ACC112 (cell line): ENCODE measurements around the gene C10orf90.
"Not testable (repeated sequence)": the region's sequence is repeated elsewhere in the genome, so short reads cannot be mapped to it uniquely, and the experiment has no call there.

Experiments used
- H2AFZ ChIP-seq: fragments of 200-600 bp; sonication (generic); one replicate; pipeline ENCODE4 v1.6.0; 2017; ENCODE audit warnings: antibody characterized with exemption, low read length; ENCODE audit not compliant: unreplicated experiment
- H3K27ac ChIP-seq: fragments of 200-600 bp; sonication (generic); 2 replicates; pipeline ENCODE4 v1.5.1; 2014; ENCODE audit warnings: low read depth, mild to moderate bottlenecking, antibody characterized with exemption, low read length, moderate library complexity
- H3K27me3 ChIP-seq: fragments of 200-600 bp; sonication (generic); 2 replicates; pipeline ENCODE4 v1.6.1; 2014; ENCODE audit warnings: mild to moderate bottlenecking, antibody characterized with exemption, low read length, moderate library complexity, mixed read lengths; ENCODE audit not compliant: insufficient read depth
- H3K36me3 ChIP-seq: fragments of 200-600 bp; sonication (generic); 2 replicates; pipeline ENCODE4 v1.6.1; 2016; ENCODE audit warnings: mild to moderate bottlenecking, antibody characterized with exemption, low read length, moderate library complexity, mixed read lengths; ENCODE audit not compliant: insufficient read depth
- H3K4me1 ChIP-seq: fragments of 200-600 bp; sonication (generic); one replicate; pipeline ENCODE4 v1.6.1; 2016; ENCODE audit warnings: low read length, mixed read lengths; ENCODE audit not compliant: insufficient read depth, unreplicated experiment, control insufficient read depth
- H3K4me3 ChIP-seq: fragments of 200-600 bp; sonication (generic); 2 replicates; pipeline ENCODE4 v1.5.1; 2014; ENCODE audit warnings: mild to moderate bottlenecking, low read depth, low read length
- H3K79me2 ChIP-seq: fragments of 200-600 bp; sonication (generic); one replicate; pipeline ENCODE4 v1.6.0; 2016; ENCODE audit warnings: low read length; ENCODE audit not compliant: control insufficient read depth, unreplicated experiment, insufficient read depth

The C10orf90 gene

DNA sequence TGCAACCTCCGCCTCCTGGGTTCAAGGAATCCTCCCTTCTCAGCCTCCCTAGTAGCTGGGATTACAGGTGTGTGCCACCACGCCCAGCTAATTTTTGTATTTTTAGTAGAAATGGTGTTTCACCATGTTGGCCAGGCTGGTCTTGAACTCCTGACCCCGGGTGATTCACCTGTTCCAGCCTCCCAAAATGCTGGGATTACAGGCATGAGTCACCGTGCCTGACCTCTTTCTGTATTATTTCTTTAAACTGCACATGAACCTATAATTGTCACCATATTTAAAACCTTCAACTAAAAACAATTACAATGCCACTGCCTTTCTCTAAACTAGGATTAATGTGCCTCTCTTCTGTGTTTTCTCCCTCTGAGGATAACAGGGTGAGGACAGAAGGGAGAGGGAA, 119.9 kb downstream of the C10orf90 start:
- not testable (repeated sequence) for H3K4me3 ChIP-seq, H3K79me2 ChIP-seq, H3K4me1 ChIP-seq, H3K36me3 ChIP-seq, H3K27ac ChIP-seq, H2AFZ ChIP-seq
- H3K27me3 ChIP-seq = peaks cover 16% of the 10 kb centered on the region

DNA sequence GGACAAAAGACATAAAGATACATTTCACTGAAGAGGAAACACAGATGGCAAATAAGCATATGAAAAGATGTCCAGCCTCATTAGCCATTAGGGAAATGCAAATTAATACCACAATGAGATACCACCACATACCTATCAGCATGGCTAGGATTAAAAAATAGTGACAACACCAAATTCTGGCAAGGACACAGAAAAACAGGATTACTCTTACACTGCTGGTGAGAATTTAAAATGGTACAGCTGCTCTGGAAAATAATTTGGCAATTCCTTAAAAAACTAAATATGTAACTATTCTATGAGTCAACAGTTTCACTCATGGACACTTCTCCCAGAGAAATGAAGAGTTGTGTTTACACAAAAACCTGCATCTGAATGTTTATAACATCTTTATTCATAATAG, 121.1 kb downstream of the C10orf90 start:
- H3K4me1 ChIP-seq = no peaks in the 10 kb centered on the region
- H3K79me2 ChIP-seq = no peaks in the 10 kb centered on the region
- no peak overlapping the region for H3K27ac ChIP-seq
- no peaks in the 10 kb centered on the region for H3K36me3 ChIP-seq
- no peak overlapping the region for H3K4me3 ChIP-seq
- H2AFZ ChIP-seq = no peak overlapping the region
- H3K27me3 ChIP-seq = peaks cover 25% of the 10 kb centered on the region

GRCh38 chr10:126544565-126544964, 125.9 kb downstream of the C10orf90 start:
- Histone ChIP-seq H3K27ac (no peak overlapping the region), H3K36me3 (no peaks in the 10 kb centered on the region), H3K79me2 (no peaks in the 10 kb centered on the region), H3K4me3 (no peak overlapping the region), H2AFZ (no peak overlapping the region), H3K27me3 (peaks cover 58% of the 10 kb centered on the region), H3K4me1 (no peaks in the 10 kb centered on the region)

DNA sequence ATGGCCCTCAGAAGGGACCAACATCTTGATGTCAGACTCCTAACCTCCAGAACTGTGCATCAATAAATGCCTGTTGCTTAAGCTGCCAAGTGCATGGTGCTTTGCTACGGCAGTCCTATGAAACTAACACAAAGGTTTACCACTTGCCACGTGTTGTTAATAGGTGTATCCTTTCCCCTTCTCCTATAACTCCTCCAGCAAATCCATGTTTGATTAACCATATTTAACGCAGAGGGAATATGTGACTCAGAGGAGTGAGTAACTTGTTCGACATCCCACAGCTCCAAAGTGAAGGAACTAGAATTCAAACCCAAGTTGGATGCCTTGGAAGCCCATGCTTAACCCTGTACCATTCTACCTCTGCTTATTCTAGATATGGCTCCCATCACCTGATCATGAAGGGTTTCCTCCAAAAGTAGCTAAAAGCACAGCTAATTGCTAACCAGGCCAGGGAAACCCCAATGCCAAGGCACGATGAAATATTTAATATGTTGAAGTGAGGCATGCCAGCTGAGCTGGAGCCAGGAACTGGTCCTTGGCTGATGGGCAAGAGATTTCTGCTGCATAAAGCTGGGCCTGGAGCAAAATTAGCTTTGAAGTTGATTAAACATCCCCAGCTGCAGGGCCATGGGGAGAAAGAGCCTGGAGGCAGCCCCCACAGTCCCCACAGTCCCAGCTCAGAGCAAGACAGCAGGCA, 131.9 kb downstream of the C10orf90 start:
- no peak overlapping the region for H3K27ac ChIP-seq

DNA sequence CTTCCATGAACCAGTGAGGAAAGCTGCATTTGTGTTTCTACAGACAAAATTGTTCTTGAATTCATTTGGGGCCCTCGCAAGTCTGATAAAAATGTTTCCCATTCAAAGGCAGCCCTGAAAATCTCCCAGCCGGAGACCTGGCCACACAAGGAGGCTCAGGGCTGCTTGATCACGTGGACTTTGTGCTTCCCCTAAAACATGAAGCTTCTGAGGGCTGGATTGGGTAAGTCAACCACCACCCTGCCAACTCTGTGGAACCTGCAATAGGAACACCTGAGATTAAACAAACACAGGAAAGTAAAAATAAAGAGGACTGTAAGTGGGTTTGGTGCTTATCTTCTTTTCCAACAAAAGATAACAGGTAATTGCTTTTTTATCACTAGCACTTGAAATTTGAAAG, 133.8 kb downstream of the C10orf90 start:
- Histone ChIP-seq H2AFZ (no peak overlapping the region), H3K27ac (no peak overlapping the region), H3K36me3 (no peaks in the 10 kb centered on the region), H3K4me3 (no peak overlapping the region), H3K27me3 (peaks cover 50% of the 10 kb centered on the region), H3K4me1 (no peaks in the 10 kb centered on the region), H3K79me2 (no peaks in the 10 kb centered on the region)

More for the DNA sequence above, 131.9 kb downstream of the C10orf90 start:
- Histone ChIP-seq H3K27me3 (peaks cover 66% of the 10 kb centered on the region), H3K4me3 (no peak overlapping the region), H3K36me3 (no peaks in the 10 kb centered on the region), H3K79me2 (no peaks in the 10 kb centered on the region), H2AFZ (no peak overlapping the region), H3K4me1 (no peaks in the 10 kb centered on the region)

- H3K4me1 ChIP-seq = no peaks in the 10 kb centered on the region
- H3K27ac ChIP-seq = no peak overlapping the region
- no peaks in the 10 kb centered on the region for H3K79me2 ChIP-seq
- H3K36me3 ChIP-seq = no peaks in the 10 kb centered on the region
- H2AFZ ChIP-seq = no peak overlapping the region
- no peak overlapping the region for H3K4me3 ChIP-seq
- peaks cover 50% of the 10 kb centered on the region for H3K27me3 ChIP-seq
Measured at GRCh38 chr10:126536148-126536547, 134.3 kb downstream of the C10orf90 start.

GRCh38 chr10:126533644-126534043, 136.8 kb downstream of the C10orf90 start:
- Histone ChIP-seq H2AFZ (no peak overlapping the region), H3K27ac (no peak overlapping the region), H3K79me2 (no peaks in the 10 kb centered on the region), H3K4me1 (no peaks in the 10 kb centered on the region), H3K4me3 (no peak overlapping the region), H3K27me3 (peaks cover 44% of the 10 kb centered on the region), H3K36me3 (no peaks in the 10 kb centered on the region)

DNA sequence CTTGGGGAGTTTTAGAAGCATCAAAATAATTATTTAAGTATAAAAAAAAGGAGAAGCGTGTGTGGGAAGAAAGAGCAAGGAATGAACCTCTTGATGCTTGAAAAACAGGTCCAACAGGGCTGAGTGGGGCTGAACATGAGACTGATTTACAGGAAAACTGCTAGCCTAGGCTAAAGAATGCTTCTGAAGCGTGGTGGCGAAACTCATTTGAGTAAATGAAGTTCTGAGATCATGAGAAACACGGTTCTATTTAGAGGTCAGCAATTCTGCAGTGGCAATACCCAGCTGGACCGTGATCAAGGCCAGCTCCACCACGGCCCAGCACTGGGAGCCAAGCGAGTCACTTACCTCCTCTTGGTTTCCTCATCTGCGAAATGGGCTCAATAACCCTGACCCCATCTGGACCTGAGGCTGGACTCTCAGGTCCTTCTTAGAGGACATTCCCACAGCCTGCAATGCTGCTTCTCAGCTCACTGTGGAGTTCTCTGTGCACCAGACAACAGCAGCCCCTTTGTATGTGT, 142.1 kb downstream of the C10orf90 start:
- Histone ChIP-seq H3K4me3 (no peak overlapping the region), H2AFZ (no peak overlapping the region), H3K36me3 (no peaks in the 10 kb centered on the region), H3K27me3 (peaks cover 51% of the 10 kb centered on the region), H3K4me1 (no peaks in the 10 kb centered on the region), H3K79me2 (no peaks in the 10 kb centered on the region), H3K27ac (no peak overlapping the region)

DNA sequence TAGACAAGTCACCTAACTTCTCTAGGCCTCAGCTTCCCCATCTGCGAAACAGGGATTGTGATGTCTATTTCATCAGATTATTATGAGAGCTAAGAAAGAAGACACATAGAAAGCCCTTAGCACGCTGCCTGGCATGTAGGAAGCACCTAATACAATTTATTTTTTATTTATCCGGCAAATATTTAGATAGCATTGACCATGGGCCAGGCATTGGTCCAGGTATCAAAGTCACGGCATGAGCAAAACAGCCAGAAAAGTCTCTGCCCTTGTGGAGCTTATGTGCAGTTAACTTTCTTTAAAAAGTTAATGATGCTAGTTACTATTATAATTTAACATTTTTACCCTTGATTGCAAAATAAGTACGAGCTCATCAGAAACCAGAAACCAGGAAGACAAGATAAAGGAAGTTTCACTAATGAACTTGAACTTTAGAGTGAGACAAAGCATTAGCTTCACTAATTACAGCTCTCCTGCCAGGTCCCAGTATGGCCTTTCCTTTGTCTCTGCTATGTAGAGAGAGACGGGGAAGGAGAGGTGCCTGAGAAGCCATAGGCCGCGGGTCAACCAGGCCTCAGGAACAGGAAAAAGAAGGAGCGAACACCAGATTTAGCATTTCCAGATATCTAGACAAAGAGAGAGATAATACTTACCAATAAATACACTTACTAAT, 142.7 kb downstream of the C10orf90 start:
- no peak overlapping the region for H3K27ac ChIP-seq
- no peak overlapping the region for H2AFZ ChIP-seq
- H3K4me3 ChIP-seq = no peak overlapping the region
- H3K4me1 ChIP-seq = no peaks in the 10 kb centered on the region
- no peaks in the 10 kb centered on the region for H3K36me3 ChIP-seq
- H3K79me2 ChIP-seq = no peaks in the 10 kb centered on the region
- H3K27me3 ChIP-seq = peaks cover 57% of the 10 kb centered on the region

DNA sequence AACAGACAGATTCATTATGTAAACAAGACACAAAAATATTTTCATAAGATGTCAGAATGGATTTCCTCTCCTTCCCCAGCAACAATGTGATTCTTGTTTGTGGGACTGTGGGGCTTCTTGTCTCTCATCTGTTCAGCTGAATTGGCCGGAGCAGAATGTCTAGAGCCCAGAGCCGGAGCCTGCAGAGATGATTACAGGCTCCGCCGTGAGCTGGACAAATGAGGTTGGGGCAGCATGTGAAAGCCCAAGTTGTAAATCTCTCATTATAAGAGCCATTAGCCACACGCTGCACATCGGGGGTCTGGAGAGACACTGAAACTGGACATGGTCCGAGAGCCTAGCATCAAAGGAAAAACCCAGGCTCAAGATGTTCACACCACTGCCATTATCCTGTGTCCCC, 145.2 kb downstream of the C10orf90 start:
- Histone ChIP-seq H3K27me3 (peaks cover 58% of the 10 kb centered on the region), H2AFZ (no peak overlapping the region), H3K4me3 (no peak overlapping the region), H3K36me3 (no peaks in the 10 kb centered on the region), H3K27ac (no peak overlapping the region), H3K79me2 (no peaks in the 10 kb centered on the region), H3K4me1 (no peaks in the 10 kb centered on the region)

GRCh38 chr10:126524526-126524925, 146.0 kb downstream of the C10orf90 start:
- Histone ChIP-seq H3K27ac (no peak overlapping the region), H3K4me3 (no peak overlapping the region), H3K79me2 (no peaks in the 10 kb centered on the region), H3K27me3 (peaks cover 53% of the 10 kb centered on the region), H3K36me3 (no peaks in the 10 kb centered on the region), H2AFZ (no peak overlapping the region), H3K4me1 (no peaks in the 10 kb centered on the region)
